ENCODE measurements around the gene SYT15. TPM values are rescaled to one million over a fixed set of nuclear protein-coding genes. Genes with fewer than 3 reads are reported as not detected.
A peak's percentile ranks its signal among the peaks of the same experiment; 100 is the strongest.

SYT15 gene
- total and polyA plus RNA-seq, 2 of the 13 experiments (the other 11 are each of a cell fraction or from before 2014, with no cell fraction given) = 0.24 to 0.38 TPM

DNA sequence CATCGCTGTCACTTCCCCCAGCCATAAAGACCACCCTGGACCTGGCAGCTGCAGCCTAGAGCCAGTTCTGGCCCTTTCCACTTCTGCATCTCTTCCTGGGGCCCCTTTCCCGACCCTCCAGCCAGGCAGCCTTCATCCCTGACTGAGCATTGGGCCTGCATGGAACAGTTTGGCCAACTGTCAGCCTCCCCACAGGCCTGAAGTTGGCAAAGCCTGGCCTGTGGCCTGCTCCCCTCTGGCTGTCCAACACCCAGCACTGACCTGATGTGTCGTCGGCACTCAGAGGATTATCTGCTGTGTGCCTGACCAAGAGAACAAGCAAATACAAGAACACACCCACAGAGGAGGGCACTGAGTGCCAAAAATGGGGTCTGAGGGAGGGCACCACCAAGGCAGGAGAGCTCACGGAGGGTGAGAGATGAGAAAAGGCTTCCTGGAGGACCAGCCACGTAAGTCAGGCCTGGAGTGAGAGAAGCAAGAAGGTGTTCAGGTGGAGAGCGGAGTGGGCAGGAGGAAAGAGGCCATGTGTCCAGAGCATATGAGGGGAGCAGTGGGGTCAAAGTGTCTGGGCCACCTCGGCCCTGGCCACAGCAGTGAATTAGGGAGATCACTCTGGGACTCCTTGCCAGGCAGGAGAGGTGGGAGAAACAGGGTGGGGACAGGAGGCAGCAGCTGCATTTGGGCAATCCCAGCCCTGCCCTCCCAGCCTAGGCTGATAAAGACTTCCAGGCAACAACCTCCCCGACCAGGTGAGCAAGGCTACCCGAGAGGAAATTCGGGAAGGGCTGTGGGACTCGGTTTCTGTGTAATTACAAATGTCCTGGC, 27.0 kb upstream of the SYT15 start:
- Histone ChIP-seq H4K20me1 (ENCODE audit: insufficient read depth, low read length) (no peaks in the 10 kb centered on the region; the same call in 1 of the 2 replicates), H3K9me3 (ENCODE audit: low read length) (no peaks in the 10 kb centered on the region), H3K4me3 (replicated peaks in 1 of 3; ENCODE audit: insufficient read depth in 1 of 3, low read depth in 2 of 3, low read length in 3 of 3) (no peak overlapping the region), H3K4me2 (ENCODE audit: low read depth, low read length) (no peak overlapping the region), H3K79me2 (ENCODE audit: insufficient read depth, low read length) (no peaks in the 10 kb centered on the region), H3K27ac (ENCODE audit: extremely low read length, insufficient read depth, low read length) (no peak overlapping the region), H3K36me3 (replicated peaks in 1 of 2; ENCODE audit: control insufficient read depth in 1 of 2, insufficient read depth in 2 of 2, low read length in 2 of 2) (no peaks in the 10 kb centered on the region), H3K9ac (ENCODE audit: insufficient read depth, low read depth, low read length) (no peak overlapping the region), H3K4me1 (ENCODE audit: insufficient read depth, low read length) (no peaks in the 10 kb centered on the region), H2AFZ (ENCODE audit: low read length) (no peak overlapping the region), H3K27me3 (ENCODE audit: control insufficient read depth in 1 of 2, insufficient read depth in 2 of 2, low read length in 2 of 2) (peaks cover 18 to 85% of the 10 kb centered on the region in 2 experiments)
- ATAC-seq (no peak), DNase-seq (ENCODE audit: low spot score) (no peak), FAIRE-seq (no peak)
- ChIA-PET CTCF (ENCODE audit: low intra/inter-chr PET ratio, low total read pairs) (no interaction called here), POLR2A (no interaction called here)
- in situ Hi-C loops (cut with HindIII; ENCODE audit: extremely low pct_ligation_motif_present, low pct_unique_long_range_greater_than_20kb) (no loop called here), intact Hi-C loops (cut with micrococcal nuclease; ENCODE audit: unreplicated experiment) (no loop called here)
- WGBS (ENCODE audit: low lambda C conversion rate) = 21% methylated on average over 12 of the region's 12 CpGs
- BruUV-seq (replicated peaks) = no TSS peak
- no peak for TF ChIP-seq ZNF337 (CRISPR knock-in tag; IDR thresholded peaks at IDR 0.05; ENCODE audit: borderline replicate concordance, low read depth)
- TF ChIP-seq PHB2 (IDR thresholded peaks at IDR 0.05; ENCODE audit: partially characterized antibody) = no peak
- TF ChIP-seq, protein P1, sequence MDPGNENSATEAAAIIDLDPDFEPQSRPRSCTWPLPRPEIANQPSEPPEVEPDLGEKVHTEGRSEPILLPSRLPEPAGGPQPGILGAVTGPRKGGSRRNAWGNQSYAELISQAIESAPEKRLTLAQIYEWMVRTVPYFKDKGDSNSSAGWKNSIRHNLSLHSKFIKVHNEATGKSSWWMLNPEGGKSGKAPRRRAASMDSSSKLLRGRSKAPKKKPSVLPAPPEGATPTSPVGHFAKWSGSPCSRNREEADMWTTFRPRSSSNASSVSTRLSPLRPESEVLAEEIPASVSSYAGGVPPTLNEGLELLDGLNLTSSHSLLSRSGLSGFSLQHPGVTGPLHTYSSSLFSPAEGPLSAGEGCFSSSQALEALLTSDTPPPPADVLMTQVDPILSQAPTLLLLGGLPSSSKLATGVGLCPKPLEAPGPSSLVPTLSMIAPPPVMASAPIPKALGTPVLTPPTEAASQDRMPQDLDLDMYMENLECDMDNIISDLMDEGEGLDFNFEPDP (CRISPR knock-in tag; conservative IDR thresholded peaks at IDR 0.05) = 0 out of 2 replicates have a peak, but pooled peaks have one; percentile 33

DNA sequence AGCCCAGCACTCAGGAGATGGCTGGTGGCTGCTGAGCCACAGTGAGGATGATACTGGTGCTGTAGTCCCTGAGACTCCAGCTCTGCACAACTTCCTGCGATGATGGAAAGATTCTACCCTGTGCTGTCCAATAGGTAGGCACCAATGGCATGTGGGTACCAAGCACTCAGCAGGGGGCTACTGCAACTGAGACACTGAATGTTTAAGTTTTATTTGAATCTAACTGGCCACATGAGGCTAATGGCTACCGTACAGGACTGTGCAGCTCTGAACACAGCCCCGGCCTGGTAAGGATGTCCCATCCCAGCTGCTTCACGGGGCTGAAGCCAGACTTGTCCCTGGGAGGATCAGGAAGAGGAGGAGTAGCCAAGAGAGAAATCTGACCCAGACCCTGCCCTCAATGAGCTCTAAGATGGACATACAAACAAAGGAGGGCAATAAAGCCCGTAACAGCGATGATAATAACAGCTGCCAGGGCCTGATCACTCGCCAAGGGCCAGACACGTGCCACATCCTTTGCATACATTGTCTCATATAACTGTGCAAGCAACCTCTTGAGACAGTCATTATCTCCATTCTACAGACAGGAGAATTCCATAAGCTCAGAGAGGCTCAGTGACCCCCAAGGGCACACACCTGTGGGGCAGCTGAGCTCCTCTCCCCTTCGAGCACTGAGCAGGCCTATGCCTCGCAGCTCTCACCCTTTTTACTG, 26.2 kb upstream of the SYT15 start:
- no peaks in the 10 kb centered on the region for H3K4me1 ChIP-seq (ENCODE audit: insufficient read depth, low read length)
- CTCF ChIA-PET (ENCODE audit: low intra/inter-chr PET ratio, low total read pairs) = no interaction called here

More for the DNA sequence above, 26.2 kb upstream of the SYT15 start:
- Histone ChIP-seq H3K36me3 (replicated peaks in 1 of 2; ENCODE audit: control insufficient read depth in 1 of 2, insufficient read depth in 2 of 2, low read length in 2 of 2) (no peaks in the 10 kb centered on the region), H3K79me2 (ENCODE audit: insufficient read depth, low read length) (no peaks in the 10 kb centered on the region), H3K27me3 (ENCODE audit: control insufficient read depth in 1 of 2, insufficient read depth in 2 of 2, low read length in 2 of 2) (peaks cover 18 to 85% of the 10 kb centered on the region in 2 experiments), H3K27ac (ENCODE audit: extremely low read length, insufficient read depth, low read length) (no peak overlapping the region), H3K4me3 (replicated peaks in 1 of 3; ENCODE audit: insufficient read depth in 1 of 3, low read depth in 2 of 3, low read length in 3 of 3) (no peak overlapping the region), H3K4me2 (ENCODE audit: low read depth, low read length) (no peak overlapping the region), H3K9ac (ENCODE audit: insufficient read depth, low read depth, low read length) (no peak overlapping the region), H4K20me1 (ENCODE audit: insufficient read depth, low read length) (no peaks in the 10 kb centered on the region; the same call in 1 of the 2 replicates), H2AFZ (ENCODE audit: low read length) (no peak overlapping the region), H3K9me3 (ENCODE audit: low read length) (no peaks in the 10 kb centered on the region)
- TF ChIP-seq, protein P2, sequence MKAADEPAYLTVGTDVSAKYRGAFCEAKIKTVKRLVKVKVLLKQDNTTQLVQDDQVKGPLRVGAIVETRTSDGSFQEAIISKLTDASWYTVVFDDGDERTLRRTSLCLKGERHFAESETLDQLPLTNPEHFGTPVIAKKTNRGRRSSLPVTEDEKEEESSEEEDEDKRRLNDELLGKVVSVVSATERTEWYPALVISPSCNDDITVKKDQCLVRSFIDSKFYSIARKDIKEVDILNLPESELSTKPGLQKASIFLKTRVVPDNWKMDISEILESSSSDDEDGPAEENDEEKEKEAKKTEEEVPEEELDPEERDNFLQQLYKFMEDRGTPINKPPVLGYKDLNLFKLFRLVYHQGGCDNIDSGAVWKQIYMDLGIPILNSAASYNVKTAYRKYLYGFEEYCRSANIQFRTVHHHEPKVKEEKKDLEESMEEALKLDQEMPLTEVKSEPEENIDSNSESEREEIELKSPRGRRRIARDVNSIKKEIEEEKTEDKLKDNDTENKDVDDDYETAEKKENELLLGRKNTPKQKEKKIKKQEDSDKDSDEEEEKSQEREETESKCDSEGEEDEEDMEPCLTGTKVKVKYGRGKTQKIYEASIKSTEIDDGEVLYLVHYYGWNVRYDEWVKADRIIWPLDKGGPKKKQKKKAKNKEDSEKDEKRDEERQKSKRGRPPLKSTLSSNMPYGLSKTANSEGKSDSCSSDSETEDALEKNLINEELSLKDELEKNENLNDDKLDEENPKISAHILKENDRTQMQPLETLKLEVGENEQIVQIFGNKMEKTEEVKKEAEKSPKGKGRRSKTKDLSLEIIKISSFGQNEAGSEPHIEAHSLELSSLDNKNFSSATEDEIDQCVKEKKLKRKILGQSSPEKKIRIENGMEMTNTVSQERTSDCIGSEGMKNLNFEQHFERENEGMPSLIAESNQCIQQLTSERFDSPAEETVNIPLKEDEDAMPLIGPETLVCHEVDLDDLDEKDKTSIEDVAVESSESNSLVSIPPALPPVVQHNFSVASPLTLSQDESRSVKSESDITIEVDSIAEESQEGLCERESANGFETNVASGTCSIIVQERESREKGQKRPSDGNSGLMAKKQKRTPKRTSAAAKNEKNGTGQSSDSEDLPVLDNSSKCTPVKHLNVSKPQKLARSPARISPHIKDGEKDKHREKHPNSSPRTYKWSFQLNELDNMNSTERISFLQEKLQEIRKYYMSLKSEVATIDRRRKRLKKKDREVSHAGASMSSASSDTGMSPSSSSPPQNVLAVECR (CRISPR knock-in tag; IDR thresholded peaks at IDR 0.05; ENCODE audit: borderline replicate concordance) = 0 out of 2 replicates have a peak, but pooled peaks have one; percentile 12
- TF ChIP-seq, protein P3, sequence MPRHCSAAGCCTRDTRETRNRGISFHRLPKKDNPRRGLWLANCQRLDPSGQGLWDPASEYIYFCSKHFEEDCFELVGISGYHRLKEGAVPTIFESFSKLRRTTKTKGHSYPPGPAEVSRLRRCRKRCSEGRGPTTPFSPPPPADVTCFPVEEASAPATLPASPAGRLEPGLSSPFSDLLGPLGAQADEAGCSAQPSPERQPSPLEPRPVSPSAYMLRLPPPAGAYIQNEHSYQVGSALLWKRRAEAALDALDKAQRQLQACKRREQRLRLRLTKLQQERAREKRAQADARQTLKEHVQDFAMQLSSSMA (CRISPR knock-in tag; IDR thresholded peaks at IDR 0.05) = no peak
- POLR2A ChIA-PET = no interaction called here
- ATAC-seq (no peak), DNase-seq (ENCODE audit: low spot score) (no peak), FAIRE-seq (no peak)
- in situ Hi-C loops (cut with HindIII; ENCODE audit: extremely low pct_ligation_motif_present, low pct_unique_long_range_greater_than_20kb) = no loop called here
- WGBS (ENCODE audit: low lambda C conversion rate) = 34% methylated on average over 10 of the region's 10 CpGs
- BruUV-seq (replicated peaks) = no TSS peak
- intact Hi-C loops (cut with micrococcal nuclease; ENCODE audit: unreplicated experiment) = no loop called here
